ENCODE results near the gene CTSZ.

The CTSZ gene

GRCh38 chr20:59035381-59035780 lies 28.3 kb upstream of the CTSZ start:
- no peak for TF ChIP-seq CTCF (IDR thresholded peaks at IDR 0.05; ENCODE audit: low read depth, low read length, missing control alignments)
- no peak overlapping the region for H3K27ac ChIP-seq

GRCh38 chr20:59033616-59034165 lies 26.6 kb upstream of the CTSZ start:
- no peak for TF ChIP-seq CTCF (IDR thresholded peaks at IDR 0.05; ENCODE audit: low read depth, low read length, missing control alignments)
- no peak overlapping the region for H3K27ac ChIP-seq

More at GRCh38 chr20:59035381-59035780, 28.3 kb upstream of the CTSZ start:
- no peak for DNase-seq
- in situ Hi-C loops (cut with HindIII; ENCODE audit: low pct_ligation_motif_present, low sequenced_read_pairs) = no loop called here
- no peaks in the 10 kb centered on the region for H3K27me3 ChIP-seq (replicated peaks)
- peaks cover 28% of the 10 kb centered on the region for H3K36me3 ChIP-seq (replicated peaks)
- no peak overlapping the region for H3K4me3 ChIP-seq (ENCODE audit: low read depth, low read length)

GRCh38 chr20:59033093-59033492 lies 26.0 kb upstream of the CTSZ start:
- peak overlapping the region; percentile 72 for H3K4me3 ChIP-seq (ENCODE audit: low read depth, low read length)
- peaks cover 42% of the 10 kb centered on the region for H3K36me3 ChIP-seq (replicated peaks)
- H3K27ac ChIP-seq = no peak overlapping the region
- in situ Hi-C loops (cut with HindIII; ENCODE audit: low pct_ligation_motif_present, low sequenced_read_pairs) = no loop called here
- no peaks in the 10 kb centered on the region for H3K27me3 ChIP-seq (replicated peaks)
- DNase-seq = no peak
- no peak for TF ChIP-seq CTCF (IDR thresholded peaks at IDR 0.05; ENCODE audit: low read depth, low read length, missing control alignments)

More at GRCh38 chr20:59033616-59034165, 26.6 kb upstream of the CTSZ start:
- DNase-seq = no peak
- H3K27me3 ChIP-seq (replicated peaks) = no peaks in the 10 kb centered on the region
- H3K36me3 ChIP-seq (replicated peaks) = peaks cover 41% of the 10 kb centered on the region
- in situ Hi-C loops (cut with HindIII; ENCODE audit: low pct_ligation_motif_present, low sequenced_read_pairs) = no loop called here
- H3K4me3 ChIP-seq (ENCODE audit: low read depth, low read length) = no peak overlapping the region

GRCh38 chr20:59032713-59033059 lies 25.6 kb upstream of the CTSZ start:
- no peak for DNase-seq
- in situ Hi-C loops (cut with HindIII; ENCODE audit: low pct_ligation_motif_present, low sequenced_read_pairs) = no loop called here
- peak; percentile 46 for TF ChIP-seq CTCF (IDR thresholded peaks at IDR 0.05; ENCODE audit: low read depth, low read length, missing control alignments)
- Histone ChIP-seq H3K27ac (peak overlapping the region; percentile 50), H3K36me3 (replicated peaks) (peaks cover 38% of the 10 kb centered on the region), H3K4me3 (ENCODE audit: low read depth, low read length) (peak overlapping the region; percentile 72), H3K27me3 (replicated peaks) (no peaks in the 10 kb centered on the region)

DNA sequence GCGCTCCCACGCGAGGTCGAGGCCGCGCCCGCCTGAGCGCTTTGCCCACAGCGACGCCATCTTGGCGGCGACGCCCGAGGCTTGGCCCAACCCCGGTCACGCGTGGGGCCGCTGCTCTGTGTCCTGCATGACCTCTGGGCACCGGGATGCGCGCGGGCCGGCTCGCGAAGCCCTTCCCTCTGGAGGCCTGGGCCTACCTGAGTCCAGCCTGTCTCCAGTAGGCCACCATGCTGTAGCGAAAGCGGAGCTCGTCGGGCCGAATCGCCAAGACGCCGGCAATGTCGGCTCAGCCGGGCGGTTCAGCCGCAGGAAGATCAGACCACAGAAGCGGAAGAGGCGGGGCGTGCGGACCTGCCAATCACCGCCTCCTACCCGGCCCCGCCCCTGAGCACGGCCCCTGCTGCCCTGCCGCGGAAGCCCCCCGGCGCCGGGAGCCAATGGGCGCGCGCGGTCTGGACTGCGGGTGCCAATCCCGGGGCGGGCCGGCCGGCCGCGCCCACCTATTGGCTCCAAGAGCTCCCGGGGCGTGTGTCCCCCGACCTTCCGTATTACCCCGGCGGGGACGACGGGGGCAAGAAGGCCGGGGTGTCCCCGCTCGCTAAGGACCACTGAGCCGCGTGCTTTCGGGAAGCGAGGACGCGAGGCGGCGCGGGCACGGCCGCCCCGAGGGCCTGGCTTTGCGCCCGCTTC lies 25.1 kb upstream of the CTSZ start, which contains the start of gene ATP5F1E:
Gene ATP5F1E (minus strand): TSS at position 313 of the 690 bp plus-strand sequence. CDS start 84 bp downstream, at position 229.
- Histone ChIP-seq H3K4me3 (ENCODE audit: low read depth, low read length) (peak within 1 kb of the TSS; percentile 89), H3K27me3 (replicated peaks) (no peaks in the 10 kb centered on the region), H3K36me3 (replicated peaks) (peaks cover 37% of the 10 kb centered on the region), H3K27ac (peak within 1 kb of the TSS; percentile 69)
- no peak for TF ChIP-seq CTCF (IDR thresholded peaks at IDR 0.05; ENCODE audit: low read depth, low read length, missing control alignments)
- in situ Hi-C loops (cut with HindIII; ENCODE audit: low pct_ligation_motif_present, low sequenced_read_pairs) = no loop called here
- peak; percentile 93 for DNase-seq

All from brain microvascular endothelial cell (primary cell).